Measurements from ENCODE around the gene MCTP1. TPM values are rescaled to one million over a fixed set of nuclear protein-coding genes. Genes with fewer than 3 reads are reported as not detected.

Gene MCTP1
- total and polyA plus RNA-seq, 2 of the 13 experiments (the other 11 are each of a cell fraction or from before 2014, with no cell fraction given): 0.15 to 0.48 TPM

GRCh38 chr5:94870511-94871183 is 414.2 kb downstream of the MCTP1 start (continued):
- TF ChIP-seq CEBPZ (IDR thresholded peaks at IDR 0.05; ENCODE audit: low read length) (no peak), ZBTB1 (CRISPR knock-in tag; IDR thresholded peaks at IDR 0.05; ENCODE audit: borderline replicate concordance) (no peak), PBX3 (CRISPR knock-in tag; IDR thresholded peaks at IDR 0.05; ENCODE audit: borderline replicate concordance) (no peak), ZNF343 (CRISPR knock-in tag; IDR thresholded peaks at IDR 0.05) (no peak), HNF4A (CRISPR knock-in tag; IDR thresholded peaks at IDR 0.05) (0 out of 2 replicates have a peak, but pooled peaks have one; percentile 7), ZNF672 (CRISPR knock-in tag; IDR thresholded peaks at IDR 0.05) (no peak), PHB2 (IDR thresholded peaks at IDR 0.05; ENCODE audit: partially characterized antibody) (no peak), ZNF280B (CRISPR knock-in tag; IDR thresholded peaks at IDR 0.05; ENCODE audit: borderline replicate concordance) (no peak), ZSCAN30 (CRISPR knock-in tag; IDR thresholded peaks at IDR 0.05) (no peak), FIP1L1 (IDR thresholded peaks at IDR 0.05; ENCODE audit: borderline replicate concordance, insufficient read depth, low read depth, low read length) (no peak), NCOA2 (CRISPR knock-in tag; IDR thresholded peaks at IDR 0.05) (no peak), ZHX1 (CRISPR knock-in tag; IDR thresholded peaks at IDR 0.05; ENCODE audit: low read depth) (no peak), NR2C2 (CRISPR knock-in tag; IDR thresholded peaks at IDR 0.05; ENCODE audit: borderline replicate concordance) (peak; percentile 46; the same call in 1 of the 2 replicates), MAFG (CRISPR knock-in tag; IDR thresholded peaks at IDR 0.05) (no peak), NR2F6 (IDR thresholded peaks at IDR 0.05) (peak; percentile 61), NR2F6 (CRISPR knock-in tag; IDR thresholded peaks at IDR 0.05) (no peak), CHD2 (IDR thresholded peaks at IDR 0.05; ENCODE audit: low read depth, low read length) (0 out of 2 replicates have a peak, but pooled peaks have one; percentile 33), NR2F1 (CRISPR knock-in tag; IDR thresholded peaks at IDR 0.05) (peak in 1 of 2 experiments; percentile 61; a peak in 3 of 4 replicates), NPAS2 (CRISPR knock-in tag; IDR thresholded peaks at IDR 0.05; ENCODE audit: borderline replicate concordance) (no peak)
